Tibial nerve (tissue), 4 donors: ENCODE data around the gene BMPR1A. TPM values are rescaled to one million over a fixed set of nuclear protein-coding genes. Genes with fewer than 3 reads are reported as not detected.

ENCODE experiments used
- DNase-seq, 2 donors: peaks; one replicate each; pipeline ENCODE4 v3.0.0-alpha.2; 2019; ENCODE audit warnings: low spot score in 2 of 2
- H3K27ac ChIP-seq, 4 donors: fragments of 200-600 bp; sonication (generic) in 3 of 4; one replicate each; pipeline ENCODE4 v1.5.1; 2017 to 2019; ENCODE audit warnings: mild to moderate bottlenecking in 1 of 4
- H3K27me3 ChIP-seq, 2 donors: fragments of 200-600 bp; sonication (generic) in 1 of 2; one replicate each; pipeline versions ENCODE4 v1.5.1 to v1.6.0; 2017 to 2019
- H3K36me3 ChIP-seq, 3 donors: fragments of 200-600 bp; sonication (generic); one replicate each; pipeline ENCODE4 v1.5.1; 2018 to 2019
- H3K4me1 ChIP-seq, 4 donors: fragments of 200-600 bp; sonication (generic) in 3 of 4; one replicate each; pipeline ENCODE4 v1.5.1; 2017 to 2019
- H3K4me3 ChIP-seq, 4 donors: fragments of 200-600 bp; sonication (generic) in 3 of 4; one replicate each; pipeline ENCODE4 v1.5.1; 2017 to 2019; ENCODE audit warnings: mild to moderate bottlenecking in 1 of 4, moderate library complexity in 1 of 4
- H3K9me3 ChIP-seq, 4 donors: fragments of 200-600 bp; sonication (generic) in 3 of 4; one replicate each; pipeline ENCODE4 v1.5.1; 2017 to 2019
- EP300 ChIP-seq, 2 donors: sonication (generic); formaldehyde crosslinking; IDR thresholded peaks; one replicate each; pipeline ENCODE4 v1.6.1; 2017; ENCODE audit warnings: antibody characterized with exemption in 2 of 2, mild to moderate bottlenecking in 1 of 2
- POLR2A ChIP-seq, 2 donors: fragments of 450-650 bp; IDR thresholded peaks; one replicate each; pipeline ENCODE4 v1.6.1; 2017; ENCODE audit warnings: antibody characterized with exemption in 2 of 2, mild to moderate bottlenecking in 2 of 2, moderate library complexity in 2 of 2
- WGBS, 2 donors: methylation state at CpG; one replicate each; pipeline ENCODE4 v1.1.5; 2018; 5-methylcytosine and 5-hydroxymethylcytosine counted together
- total RNA-seq, 4 donors: library from RNA; depleted of rRNA; stranded (reverse); fragments of >200 nt; gene quantifications; one replicate each; pipeline ENCODE4 v1.1.0, GENCODE V29; 2016
- TF ChIP-seq, protein P1 (sequence below), 5 experiments: fragments of 200-600 bp in 3 of 5; fragments of 450-650 bp in 2 of 5; sonication (generic) in 3 of 5; IDR thresholded peaks; one replicate each; pipeline ENCODE4 v1.5.1; 2016 to 2019; ENCODE audit warnings: antibody characterized with exemption in 5 of 5, mild to moderate bottlenecking in 3 of 5, moderate library complexity in 2 of 5

Gene BMPR1A
- total RNA-seq, 4 donors from 2014 or later = 35.7 to 51.3 (median 42.8) TPM

DNA sequence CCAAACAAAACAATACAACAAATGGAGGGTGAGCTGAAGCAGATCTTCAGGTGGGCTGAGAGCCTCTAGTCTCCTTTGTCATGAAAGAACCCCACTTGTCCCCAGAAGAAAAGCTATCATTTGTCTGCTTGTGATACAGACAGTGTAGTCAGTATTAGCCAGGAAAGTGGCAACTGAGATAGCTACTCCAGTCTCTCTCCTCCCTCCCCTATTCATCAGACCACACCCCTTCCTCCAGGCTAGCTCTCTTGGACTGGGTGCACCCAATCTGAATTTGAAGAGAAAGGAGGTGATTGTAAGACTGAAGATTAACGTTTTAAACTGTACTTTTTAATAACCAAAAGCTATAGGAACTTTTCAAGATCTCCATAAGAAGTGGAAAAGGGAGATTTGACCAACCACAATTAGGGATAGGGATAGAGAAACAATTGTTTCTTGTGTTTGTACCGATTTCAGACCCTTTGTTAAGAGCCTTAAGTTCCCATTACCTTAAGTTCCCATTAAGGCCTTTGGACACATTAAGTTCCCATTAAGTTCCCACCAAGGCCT is 14.1 kb downstream of the BMPR1A start:
- DNase-seq = no peak
- Histone ChIP-seq H3K9me3 (no peaks in the 10 kb centered on the region), H3K4me1 (peaks cover 0 to 68% (median 12%) of the 10 kb centered on the region in 4 donors), H3K27ac (no peak overlapping the region), H3K27me3 (no peaks in the 10 kb centered on the region), H3K4me3 (no peak overlapping the region), H3K36me3 (no peaks in the 10 kb centered on the region)
- 30 to 38% methylated on average over 2 of the region's 2 CpGs for WGBS, 2 donors
- TF ChIP-seq EP300 (IDR thresholded peaks at IDR 0.05) = no peak
- TF ChIP-seq, protein P1, sequence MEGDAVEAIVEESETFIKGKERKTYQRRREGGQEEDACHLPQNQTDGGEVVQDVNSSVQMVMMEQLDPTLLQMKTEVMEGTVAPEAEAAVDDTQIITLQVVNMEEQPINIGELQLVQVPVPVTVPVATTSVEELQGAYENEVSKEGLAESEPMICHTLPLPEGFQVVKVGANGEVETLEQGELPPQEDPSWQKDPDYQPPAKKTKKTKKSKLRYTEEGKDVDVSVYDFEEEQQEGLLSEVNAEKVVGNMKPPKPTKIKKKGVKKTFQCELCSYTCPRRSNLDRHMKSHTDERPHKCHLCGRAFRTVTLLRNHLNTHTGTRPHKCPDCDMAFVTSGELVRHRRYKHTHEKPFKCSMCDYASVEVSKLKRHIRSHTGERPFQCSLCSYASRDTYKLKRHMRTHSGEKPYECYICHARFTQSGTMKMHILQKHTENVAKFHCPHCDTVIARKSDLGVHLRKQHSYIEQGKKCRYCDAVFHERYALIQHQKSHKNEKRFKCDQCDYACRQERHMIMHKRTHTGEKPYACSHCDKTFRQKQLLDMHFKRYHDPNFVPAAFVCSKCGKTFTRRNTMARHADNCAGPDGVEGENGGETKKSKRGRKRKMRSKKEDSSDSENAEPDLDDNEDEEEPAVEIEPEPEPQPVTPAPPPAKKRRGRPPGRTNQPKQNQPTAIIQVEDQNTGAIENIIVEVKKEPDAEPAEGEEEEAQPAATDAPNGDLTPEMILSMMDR (IDR thresholded peaks at IDR 0.05) = no peak
- no peak for TF ChIP-seq POLR2A (IDR thresholded peaks at IDR 0.05)

- Histone ChIP-seq H3K27me3 (no peaks in the 10 kb centered on the region), H3K4me3 (no peak overlapping the region), H3K36me3 (no peaks in the 10 kb centered on the region), H3K9me3 (no peaks in the 10 kb centered on the region), H3K4me1 (peaks cover 0 to 67% (median 12%) of the 10 kb centered on the region in 4 donors), H3K27ac (no peak overlapping the region)
- TF ChIP-seq POLR2A (IDR thresholded peaks at IDR 0.05) (no peak), EP300 (IDR thresholded peaks at IDR 0.05) (no peak)
- TF ChIP-seq, protein P1 (IDR thresholded peaks at IDR 0.05) = no peak
- DNase-seq = no peak
- 76 to 87% methylated on average over 6 of the region's 6 CpGs for WGBS, 2 donors
Observed at GRCh38 chr10:86773498-86773897, 17.1 kb downstream of the BMPR1A start.

- H3K27ac ChIP-seq = no peak overlapping the region
- no peak overlapping the region for H3K4me3 ChIP-seq
- DNase-seq = no peak
- peaks cover 0 to 56% (median 6%) of the 10 kb centered on the region in 4 donors for H3K4me1 ChIP-seq
- 67 to 74% methylated on average over 6 of the region's 6 CpGs for WGBS, 2 donors
- H3K9me3 ChIP-seq = no peaks in the 10 kb centered on the region
- no peaks in the 10 kb centered on the region for H3K27me3 ChIP-seq
- TF ChIP-seq EP300 (IDR thresholded peaks at IDR 0.05) (no peak), POLR2A (IDR thresholded peaks at IDR 0.05) (no peak)
- TF ChIP-seq, protein P1 (IDR thresholded peaks at IDR 0.05) = no peak
- no peaks in the 10 kb centered on the region for H3K36me3 ChIP-seq
Observed at GRCh38 chr10:86775056-86775869, 18.8 kb downstream of the BMPR1A start.

GRCh38 chr10:86775870-86776180 is 19.4 kb downstream of the BMPR1A start:
- peaks cover 0 to 50% (median 6%) of the 10 kb centered on the region in 4 donors for H3K4me1 ChIP-seq
- no peaks in the 10 kb centered on the region for H3K36me3 ChIP-seq
- 67 to 73% methylated on average over 3 of the region's 3 CpGs for WGBS, 2 donors
- DNase-seq = no peak
- H3K4me3 ChIP-seq = no peak overlapping the region
- TF ChIP-seq POLR2A (IDR thresholded peaks at IDR 0.05) (no peak), EP300 (IDR thresholded peaks at IDR 0.05) (no peak)
- TF ChIP-seq, protein P1 (IDR thresholded peaks at IDR 0.05) = no peak
- H3K27ac ChIP-seq = no peak overlapping the region
- no peaks in the 10 kb centered on the region for H3K27me3 ChIP-seq
- peaks cover 0 to 5% (median 0%) of the 10 kb centered on the region in 4 donors for H3K9me3 ChIP-seq
